GM12878 (cell line): ENCODE results near the gene FOXJ1. TPM values are rescaled to one million over a fixed set of nuclear protein-coding genes. Genes with fewer than 3 reads are reported as not detected.

Source experiments
- ATAC-seq: fragments of 200-7000 bp; cut with Tn5 transposase; 3 replicates; pipeline ENCODE4 v1.9.1; 2020; ENCODE audit warnings: mild to moderate bottlenecking, moderate library complexity
- BruUV-seq: library from RNA; stranded (reverse); fragments of 400-500 nt; replicated peaks from 2 replicates; lab custom pipeline; 2021; lab: Mats Ljungman, UMichigan
- CTCF ChIA-PET: fragments of 300-600 bp; sonication (Branson Sonifier 250); formaldehyde crosslinking; extraction: SDS; loops from one replicate; lab custom pipeline; 2021; ENCODE audit warnings: inconsistent platforms; lab: Yijun Ruan, JAX
- POLR2A ChIA-PET: fragments of 350-600 bp; formaldehyde crosslinking; extraction: SDS; loops from one replicate; lab custom pipeline; 2021; ENCODE audit warnings: inconsistent platforms; lab: Charles Lee
- RAD21 ChIA-PET: fragments of 300-600 bp; sonication (Branson Sonifier 250); formaldehyde crosslinking; loops from one replicate; lab custom pipeline; 2023; ENCODE audit warnings: antibody characterized with exemption; ENCODE audit not compliant: unreplicated experiment; lab: Charles Lee
- SMC1A ChIA-PET: fragments of 300-600 bp; sonication (Branson Sonifier 250); formaldehyde crosslinking; loops from one replicate; lab custom pipeline; 2023; ENCODE audit not compliant: unreplicated experiment, uncharacterized antibody; lab: Charles Lee
- DNase-seq: peaks from one replicate; pipeline ENCODE4 v3.0.0-alpha.2; 2011; ENCODE audit warnings: low read depth, low spot score
- FAIRE-seq: peaks from 3 replicates; lab custom pipeline; 2011; peaks lifted over from hg19 to GRCh38; lab: Jason Lieb, UNC
- H2AFZ ChIP-seq: 2 replicates; pipeline ENCODE4 v1.6.0; 2011; ENCODE audit warnings: low read depth, low read length, control low read depth; ENCODE audit not compliant: control insufficient read depth
- H3K27ac ChIP-seq: 2 replicates; pipeline ENCODE4 v1.5.1; 2011; ENCODE audit warnings: control low read depth; ENCODE audit not compliant: control insufficient read depth, insufficient read depth
- H3K27me3 ChIP-seq, 2 experiments: replicated peaks in 1 of 2; 2 replicates each; pipeline versions ENCODE4 v1.6.0 to v1.6.1; 2011; ENCODE audit warnings: low read length in 1 of 2; ENCODE audit not compliant: control insufficient read depth in 2 of 2, insufficient read depth in 2 of 2
- H3K36me3 ChIP-seq, 2 experiments: 2 replicates each; pipeline ENCODE4 v1.5.1; 2011; ENCODE audit warnings: low read length in 1 of 2; ENCODE audit not compliant: control insufficient read depth in 2 of 2, insufficient read depth in 2 of 2
- H3K4me1 ChIP-seq: 2 replicates; pipeline ENCODE4 v1.6.1; 2011; ENCODE audit warnings: mild to moderate bottlenecking, low read length, moderate library complexity, mixed read lengths; ENCODE audit not compliant: control insufficient read depth, insufficient read depth
- H3K4me2 ChIP-seq: 2 replicates; pipeline ENCODE4 v1.6.0; 2011; ENCODE audit warnings: control low read depth; ENCODE audit not compliant: control insufficient read depth, insufficient read depth
- H3K4me3 ChIP-seq: fragments of 200-600 bp; sonication (generic); 2 replicates; pipeline ENCODE4 v1.5.1; 2016
- H3K79me2 ChIP-seq: 2 replicates; pipeline ENCODE4 v1.6.0; 2011; ENCODE audit warnings: low read length; ENCODE audit not compliant: control insufficient read depth, insufficient read depth
- H3K9ac ChIP-seq: 2 replicates; pipeline ENCODE4 v1.8.0; 2011; ENCODE audit warnings: low read length, control low read depth, mixed read lengths; ENCODE audit not compliant: control insufficient read depth, insufficient read depth
- H3K9me3 ChIP-seq: replicated peaks from 3 replicates; pipeline ENCODE4 v1.5.1; 2011; ENCODE audit warnings: mild to moderate bottlenecking, low read length; ENCODE audit not compliant: control insufficient read depth, insufficient read depth
- H4K20me1 ChIP-seq: 2 replicates; pipeline ENCODE4 v1.6.0; 2011; ENCODE audit not compliant: control insufficient read depth, insufficient read depth
- CREB1 ChIP-seq: IDR thresholded peaks from 2 replicates; pipeline ENCODE4 v1.6.1; 2012; ENCODE audit warnings: low read depth, mild to moderate bottlenecking, inconsistent platforms
- WGBS: methylation state at CpG from one replicate; pipeline ENCODE4 v1.1.6; 2016; ENCODE audit warnings: low lambda C conversion rate; ENCODE audit not compliant: insufficient replicate concordance, insufficient coverage; ENCODE audit errors: missing lambda C conversion rate; 5-methylcytosine and 5-hydroxymethylcytosine counted together
- in situ Hi-C: fragments of 300-500 bp; cut with MboI; formaldehyde crosslinking; loops from 9 replicates; pipeline ENCODE4 v1.14.3; 2018; ENCODE audit warnings: mixed read lengths
- intact Hi-C: fragments of 100-400 bp; cut with micrococcal nuclease; formaldehyde crosslinking; loops from one replicate; pipeline ENCODE4 v1.14.2; 2022; ENCODE audit not compliant: unreplicated experiment
- polyA plus RNA-seq, 11 experiments: library from polyadenylated mRNA; depleted of rRNA in 4 of 11; unstranded in 6 of 11; stranded (reverse) in 5 of 11; fragments of >200 nt; fragmentation: Nextera tagmentation in 4 of 11; fragmentation: Illumina TruSeq in 1 of 11; extraction: Ambion mirVana in 4 of 11; extraction: Trizol in 1 of 11; gene quantifications; 1 replicate in 1 of 11; 2 replicates in 10 of 11; pipeline versions ENCODE4 v1.2.1 to v1.2.3, GENCODE V29; 2011 to 2016; ENCODE audit warnings: inconsistent platforms in 2 of 11, missing spikeins in 2 of 11, low read depth in 1 of 11
- total RNA-seq, 4 experiments: library from RNA; depleted of rRNA in 3 of 4; stranded (reverse); fragments of >200 nt in 3 of 4; fragmentation: Illumina TruSeq in 1 of 4; extraction: Trizol in 1 of 4; gene quantifications; 2 replicates each; pipeline versions ENCODE4 v1.2.1 to v1.2.3, GENCODE V29; 2013 to 2021
- TF ChIP-seq, protein P1 (sequence below): fragments of 450-650 bp; IDR thresholded peaks from 2 replicates; pipeline ENCODE4 v1.6.1; 2018; ENCODE audit warnings: borderline replicate concordance, mild to moderate bottlenecking; ENCODE audit not compliant: partially characterized antibody
- TF ChIP-seq, protein P2 (sequence below): fragments of 150-350 bp; IDR thresholded peaks from 2 replicates; pipeline ENCODE4 v1.6.1; 2016; ENCODE audit warnings: low read depth, low read length

FOXJ1 gene
- total and polyA plus RNA-seq, 10 of the 15 experiments (the other 5 are each of a cell fraction or from before 2014, with no cell fraction given), result not detected

DNA sequence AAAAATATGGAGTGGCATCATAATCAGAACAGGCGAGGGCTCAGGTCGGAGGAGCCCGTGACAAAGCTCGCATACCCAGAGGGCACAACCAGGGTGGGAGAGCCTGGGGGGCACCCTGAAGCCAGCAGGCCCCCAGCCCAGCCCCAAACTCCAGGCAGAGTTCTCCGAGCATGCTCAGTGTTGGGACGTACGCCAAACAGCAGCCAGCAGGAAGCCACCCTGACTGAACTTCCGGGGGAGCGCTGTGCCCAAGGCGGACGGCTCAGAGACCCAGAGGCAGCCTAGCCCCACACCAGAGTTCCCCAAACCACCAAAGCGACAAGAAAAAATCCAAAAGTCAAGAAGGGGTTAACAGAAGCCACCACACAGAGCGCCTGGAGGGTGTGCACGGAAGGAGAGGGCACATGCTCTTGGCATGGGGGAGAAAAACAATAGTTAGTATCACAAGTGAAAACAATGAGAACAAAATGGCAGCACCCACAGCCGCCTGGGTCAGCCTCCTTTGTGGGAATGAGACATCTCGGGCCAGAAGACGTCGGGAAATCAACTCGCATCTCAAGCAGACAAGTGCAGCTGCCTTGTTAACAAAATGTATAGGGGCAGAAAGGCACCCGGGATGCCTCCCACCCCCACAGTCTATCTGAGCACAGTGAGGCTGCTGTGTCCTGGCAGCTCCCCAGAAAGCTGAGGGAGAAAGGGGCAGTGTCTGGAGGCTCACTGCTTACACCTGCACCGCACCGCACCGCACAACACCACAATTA lies 49.3 kb downstream of the FOXJ1 start:
- Histone ChIP-seq H2AFZ (no peak overlapping the region), H3K4me3 (no peak overlapping the region), H3K4me2 (no peak overlapping the region), H3K4me1 (no peaks in the 10 kb centered on the region), H3K36me3 (peaks cover 8 to 24% of the 10 kb centered on the region in 2 experiments; a peak in 3 of 4 replicates)
- in situ Hi-C loops, result no loop called here
- SMC1A ChIA-PET, result no interaction called here
- TF ChIP-seq, protein P1, sequence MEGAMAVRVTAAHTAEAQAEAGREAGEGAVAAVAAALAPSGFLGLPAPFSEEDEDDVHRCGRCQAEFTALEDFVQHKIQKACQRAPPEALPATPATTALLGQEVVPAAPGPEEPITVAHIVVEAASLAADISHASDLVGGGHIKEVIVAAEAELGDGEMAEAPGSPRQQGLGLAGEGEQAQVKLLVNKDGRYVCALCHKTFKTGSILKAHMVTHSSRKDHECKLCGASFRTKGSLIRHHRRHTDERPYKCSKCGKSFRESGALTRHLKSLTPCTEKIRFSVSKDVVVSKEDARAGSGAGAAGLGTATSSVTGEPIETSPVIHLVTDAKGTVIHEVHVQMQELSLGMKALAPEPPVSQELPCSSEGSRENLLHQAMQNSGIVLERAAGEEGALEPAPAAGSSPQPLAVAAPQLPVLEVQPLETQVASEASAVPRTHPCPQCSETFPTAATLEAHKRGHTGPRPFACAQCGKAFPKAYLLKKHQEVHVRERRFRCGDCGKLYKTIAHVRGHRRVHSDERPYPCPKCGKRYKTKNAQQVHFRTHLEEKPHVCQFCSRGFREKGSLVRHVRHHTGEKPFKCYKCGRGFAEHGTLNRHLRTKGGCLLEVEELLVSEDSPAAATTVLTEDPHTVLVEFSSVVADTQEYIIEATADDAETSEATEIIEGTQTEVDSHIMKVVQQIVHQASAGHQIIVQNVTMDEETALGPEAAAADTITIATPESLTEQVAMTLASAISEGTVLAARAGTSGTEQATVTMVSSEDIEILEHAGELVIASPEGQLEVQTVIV, result no peak
- TF ChIP-seq, protein P2, sequence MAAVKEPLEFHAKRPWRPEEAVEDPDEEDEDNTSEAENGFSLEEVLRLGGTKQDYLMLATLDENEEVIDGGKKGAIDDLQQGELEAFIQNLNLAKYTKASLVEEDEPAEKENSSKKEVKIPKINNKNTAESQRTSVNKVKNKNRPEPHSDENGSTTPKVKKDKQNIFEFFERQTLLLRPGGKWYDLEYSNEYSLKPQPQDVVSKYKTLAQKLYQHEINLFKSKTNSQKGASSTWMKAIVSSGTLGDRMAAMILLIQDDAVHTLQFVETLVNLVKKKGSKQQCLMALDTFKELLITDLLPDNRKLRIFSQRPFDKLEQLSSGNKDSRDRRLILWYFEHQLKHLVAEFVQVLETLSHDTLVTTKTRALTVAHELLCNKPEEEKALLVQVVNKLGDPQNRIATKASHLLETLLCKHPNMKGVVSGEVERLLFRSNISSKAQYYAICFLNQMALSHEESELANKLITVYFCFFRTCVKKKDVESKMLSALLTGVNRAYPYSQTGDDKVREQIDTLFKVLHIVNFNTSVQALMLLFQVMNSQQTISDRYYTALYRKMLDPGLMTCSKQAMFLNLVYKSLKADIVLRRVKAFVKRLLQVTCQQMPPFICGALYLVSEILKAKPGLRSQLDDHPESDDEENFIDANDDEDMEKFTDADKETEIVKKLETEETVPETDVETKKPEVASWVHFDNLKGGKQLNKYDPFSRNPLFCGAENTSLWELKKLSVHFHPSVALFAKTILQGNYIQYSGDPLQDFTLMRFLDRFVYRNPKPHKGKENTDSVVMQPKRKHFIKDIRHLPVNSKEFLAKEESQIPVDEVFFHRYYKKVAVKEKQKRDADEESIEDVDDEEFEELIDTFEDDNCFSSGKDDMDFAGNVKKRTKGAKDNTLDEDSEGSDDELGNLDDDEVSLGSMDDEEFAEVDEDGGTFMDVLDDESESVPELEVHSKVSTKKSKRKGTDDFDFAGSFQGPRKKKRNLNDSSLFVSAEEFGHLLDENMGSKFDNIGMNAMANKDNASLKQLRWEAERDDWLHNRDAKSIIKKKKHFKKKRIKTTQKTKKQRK, result no peak
- TF ChIP-seq CREB1, result no peak
- TF ChIP-seq, all 136 proteins: peak for 0
- DNase-seq, result no peak
- Histone ChIP-seq H3K79me2 (no peaks in the 10 kb centered on the region), H3K27ac (no peak overlapping the region), H3K9me3 (no peaks in the 10 kb centered on the region), H4K20me1 (no peaks in the 10 kb centered on the region), H3K27me3 (no peaks in the 10 kb centered on the region), H3K9ac (no peak overlapping the region)
- ChIA-PET RAD21 (no interaction called here), POLR2A (no interaction called here), CTCF (no interaction called here)
- no peak for FAIRE-seq
- TSS peak; percentile 19 for BruUV-seq
- intact Hi-C loops, result no loop called here
- no peak for ATAC-seq
- WGBS, result 92% methylated on average over 23 of the region's 23 CpGs
